Stomach smooth muscle (tissue), 2 donors: ENCODE results near the gene FANK1.

ENCODE experiments used
- H3K27ac ChIP-seq: one replicate; pipeline ENCODE4 v1.7.0; 2013; ENCODE audit warnings: mild to moderate bottlenecking, low read length, inconsistent platforms
- H3K27me3 ChIP-seq, 2 donors: one replicate each; pipeline ENCODE4 v1.7.0; 2013; ENCODE audit warnings: low read length in 2 of 2; ENCODE audit not compliant: insufficient read depth in 2 of 2, control insufficient read depth in 1 of 2
- H3K36me3 ChIP-seq, 2 donors: one replicate each; pipeline ENCODE4 v1.7.0; 2013; ENCODE audit warnings: low read length in 2 of 2; ENCODE audit not compliant: control insufficient read depth in 2 of 2, insufficient read depth in 2 of 2
- H3K4me1 ChIP-seq: one replicate; pipeline ENCODE4 v1.7.0; 2013; ENCODE audit warnings: low read length; ENCODE audit not compliant: control insufficient read depth, insufficient read depth
- H3K4me3 ChIP-seq, 2 donors: one replicate each; pipeline ENCODE4 v1.7.0; 2013; ENCODE audit warnings: low read length in 2 of 2
- H3K9ac ChIP-seq, 2 donors: one replicate each; pipeline ENCODE4 v1.7.0; 2013; ENCODE audit warnings: low read length in 2 of 2, mild to moderate bottlenecking in 1 of 2
- H3K9me3 ChIP-seq, 2 donors: one replicate each; pipeline ENCODE4 v1.7.0; 2013; ENCODE audit warnings: low read length in 2 of 2; ENCODE audit not compliant: control insufficient read depth in 2 of 2
- donor health status: healthy.
- donor health status: Pancreatic carcinoma.

FANK1 gene

DNA sequence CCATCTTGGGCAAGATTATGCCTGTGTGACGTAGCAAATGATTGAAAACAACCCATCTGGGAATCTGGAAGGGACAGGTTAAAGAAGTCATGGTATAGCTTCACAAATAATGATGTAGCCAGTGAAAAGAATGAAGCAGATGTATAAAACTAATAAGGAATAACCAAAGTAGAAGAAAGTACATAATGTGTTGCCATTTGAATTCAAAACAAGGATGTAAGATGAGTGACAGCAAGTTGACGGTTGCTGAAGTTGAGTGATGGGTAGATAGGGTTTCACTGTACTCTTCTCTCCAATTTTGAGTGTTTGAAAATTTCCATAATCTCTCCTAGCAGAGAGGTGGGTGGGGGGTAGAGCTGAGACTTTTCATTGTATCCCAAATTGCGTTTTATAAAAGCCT, 133.6 kb downstream of the FANK1 start:
- Histone ChIP-seq H3K4me1 (no peaks in the 10 kb centered on the region), H3K27me3 (no peaks in the 10 kb centered on the region), H3K9me3 (peaks cover 2 to 4% of the 10 kb centered on the region in 2 donors), H3K4me3 (no peak overlapping the region), H3K27ac (no peak overlapping the region), H3K36me3 (no peaks in the 10 kb centered on the region), H3K9ac (no peak overlapping the region)

DNA sequence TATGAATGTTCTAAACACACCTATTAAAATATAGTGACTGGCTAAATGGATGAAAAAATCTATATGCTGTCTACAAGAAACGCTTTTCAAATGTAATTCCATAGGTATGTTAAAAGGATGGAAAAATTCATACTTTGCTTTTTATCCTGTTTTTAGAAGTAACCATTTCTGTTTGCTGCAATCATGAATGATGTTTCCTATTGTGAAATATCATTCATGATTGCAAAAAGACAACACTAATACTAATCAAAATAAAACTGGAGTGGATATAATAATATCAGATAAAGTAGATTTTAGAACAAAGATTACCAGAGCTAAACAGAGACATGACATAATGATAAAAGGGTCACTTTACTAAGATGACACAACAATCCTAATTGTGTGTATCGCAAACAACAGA, 138.2 kb downstream of the FANK1 start:
- Histone ChIP-seq H3K36me3 (no peaks in the 10 kb centered on the region), H3K9me3 (peaks cover under 1 to 2% of the 10 kb centered on the region in 2 donors), H3K4me3 (no peak overlapping the region), H3K27ac (no peak overlapping the region), H3K27me3 (no peaks in the 10 kb centered on the region), H3K4me1 (no peaks in the 10 kb centered on the region), H3K9ac (no peak overlapping the region)

- H3K9ac ChIP-seq = no peak overlapping the region
- H3K27ac ChIP-seq = no peak overlapping the region
- peaks cover 0 to 2% of the 10 kb centered on the region in 2 donors for H3K9me3 ChIP-seq
- no peak overlapping the region for H3K4me3 ChIP-seq
- H3K36me3 ChIP-seq = no peaks in the 10 kb centered on the region
- no peaks in the 10 kb centered on the region for H3K27me3 ChIP-seq
- H3K4me1 ChIP-seq = peaks cover under 1% of the 10 kb centered on the region
Observed at GRCh38 chr10:126036515-126036914, 140.2 kb downstream of the FANK1 start.

DNA sequence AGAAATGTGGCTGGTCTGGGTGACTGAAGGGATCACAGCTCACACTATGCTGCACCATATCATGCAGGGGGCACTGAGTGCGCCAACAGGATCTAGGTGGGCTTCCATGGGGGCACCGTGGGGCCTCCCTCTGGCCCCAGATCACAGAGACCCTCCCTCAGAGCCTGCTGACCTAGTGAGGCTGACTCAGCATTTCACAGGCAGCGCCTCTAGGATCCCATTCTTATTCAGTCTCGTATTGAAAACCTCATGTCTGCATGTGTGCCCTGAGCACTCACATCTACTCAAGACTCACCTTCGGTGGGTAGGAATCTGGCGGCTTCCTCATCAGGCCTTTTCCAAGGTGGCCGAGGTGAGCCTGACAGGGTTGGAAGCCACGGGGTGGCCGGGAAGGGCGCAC, 141.6 kb downstream of the FANK1 start:
- Histone ChIP-seq H3K9ac (no peak overlapping the region), H3K27ac (no peak overlapping the region), H3K4me3 (no peak overlapping the region), H3K36me3 (no peaks in the 10 kb centered on the region), H3K4me1 (peaks cover 11% of the 10 kb centered on the region), H3K9me3 (peaks cover 0 to 2% of the 10 kb centered on the region in 2 donors), H3K27me3 (peaks cover 0 to 2% of the 10 kb centered on the region in 2 donors)

DNA sequence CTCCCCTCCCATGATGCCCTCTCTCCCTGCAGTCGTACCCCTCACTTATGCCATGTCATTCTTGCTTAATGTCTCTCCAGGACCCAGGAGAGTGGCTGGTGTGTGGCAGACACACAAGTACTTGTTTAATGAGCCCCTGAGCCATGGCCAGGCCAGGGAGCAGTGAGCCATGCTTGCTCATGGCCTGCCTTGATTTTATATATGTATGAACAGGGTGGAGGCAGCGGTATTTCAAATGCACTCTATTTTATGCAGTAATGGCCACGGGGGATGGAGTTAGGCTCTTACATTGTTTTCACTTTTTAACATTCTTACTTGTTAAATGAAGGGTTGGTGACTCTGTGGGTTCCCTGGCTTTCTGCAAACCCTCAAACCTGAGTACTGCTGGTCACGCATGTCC, 144.8 kb downstream of the FANK1 start:
- Histone ChIP-seq H3K9ac (no peak overlapping the region), H3K36me3 (no peaks in the 10 kb centered on the region), H3K9me3 (no peaks in the 10 kb centered on the region), H3K27ac (no peak overlapping the region), H3K4me3 (no peak overlapping the region), H3K27me3 (peaks cover 0 to 2% of the 10 kb centered on the region in 2 donors), H3K4me1 (peaks cover 11% of the 10 kb centered on the region)

DNA sequence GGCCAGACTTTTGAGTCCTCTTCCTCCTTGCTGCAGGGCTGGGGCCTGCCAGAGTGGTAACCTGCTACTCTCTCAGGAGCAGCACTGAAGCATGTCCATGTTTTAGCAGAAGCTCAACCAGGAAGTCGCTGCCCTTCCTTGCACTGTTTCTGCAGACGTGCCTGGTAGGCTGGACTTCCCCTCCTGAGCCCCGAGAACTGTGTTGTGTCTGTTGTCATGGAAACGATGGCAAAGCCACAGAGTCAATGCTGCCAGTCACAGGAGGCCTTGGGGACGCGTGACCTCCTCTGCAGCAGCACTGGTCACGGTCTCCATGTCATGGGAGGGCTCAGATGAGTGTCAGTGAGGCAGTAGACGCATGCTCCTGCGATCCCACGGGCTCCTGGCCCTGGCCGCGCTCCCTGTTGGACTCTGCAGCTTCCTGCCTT, 145.5 kb downstream of the FANK1 start:
- no peak overlapping the region for H3K9ac ChIP-seq
- H3K9me3 ChIP-seq = no peaks in the 10 kb centered on the region
- peaks cover 0 to 2% of the 10 kb centered on the region in 2 donors for H3K27me3 ChIP-seq
- H3K36me3 ChIP-seq = no peaks in the 10 kb centered on the region
- H3K27ac ChIP-seq = peak overlapping the region; percentile 24
- peaks cover 11% of the 10 kb centered on the region for H3K4me1 ChIP-seq
- H3K4me3 ChIP-seq = peak overlapping the region in 1 of 2 donors; percentile 22

DNA sequence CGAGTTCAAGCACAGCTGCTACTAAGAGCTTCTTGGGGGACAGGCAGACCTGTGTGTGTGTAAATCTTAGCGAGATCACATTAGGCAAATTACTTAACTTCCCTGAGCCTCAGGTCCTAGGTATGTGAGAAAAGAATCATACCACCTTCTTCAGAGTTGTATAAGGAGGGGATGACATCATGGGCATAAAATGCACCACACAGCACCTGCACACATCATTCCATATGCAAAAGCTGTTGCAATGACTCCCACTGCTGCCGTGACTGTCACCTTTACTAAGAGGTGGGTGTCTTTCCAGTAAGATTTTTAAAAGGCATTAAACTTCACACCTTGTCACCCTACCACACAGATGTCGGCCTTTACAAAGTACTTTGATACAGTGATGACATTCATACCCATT, 146.0 kb downstream of the FANK1 start:
- peaks cover 11% of the 10 kb centered on the region for H3K4me1 ChIP-seq
- H3K9me3 ChIP-seq = no peaks in the 10 kb centered on the region
- H3K27ac ChIP-seq = peak overlapping the region; percentile 24
- no peaks in the 10 kb centered on the region for H3K36me3 ChIP-seq
- peak overlapping the region in 1 of 2 donors; percentile 22 for H3K4me3 ChIP-seq
- H3K9ac ChIP-seq = no peak overlapping the region
- peaks cover 0 to 2% of the 10 kb centered on the region in 2 donors for H3K27me3 ChIP-seq

GRCh38 chr10:126042906-126043305, 146.5 kb downstream of the FANK1 start:
- H3K27ac ChIP-seq = no peak overlapping the region
- no peaks in the 10 kb centered on the region for H3K9me3 ChIP-seq
- H3K4me1 ChIP-seq = peaks cover 11% of the 10 kb centered on the region
- H3K27me3 ChIP-seq = peaks cover 0 to 2% of the 10 kb centered on the region in 2 donors
- no peak overlapping the region for H3K9ac ChIP-seq
- H3K36me3 ChIP-seq = no peaks in the 10 kb centered on the region
- no peak overlapping the region for H3K4me3 ChIP-seq

GRCh38 chr10:126043389-126043788, 147.0 kb downstream of the FANK1 start:
- Histone ChIP-seq H3K9ac (no peak overlapping the region), H3K27ac (no peak overlapping the region), H3K36me3 (no peaks in the 10 kb centered on the region), H3K27me3 (peaks cover 0 to 2% of the 10 kb centered on the region in 2 donors), H3K9me3 (no peaks in the 10 kb centered on the region), H3K4me3 (no peak overlapping the region), H3K4me1 (peaks cover 11% of the 10 kb centered on the region)

DNA sequence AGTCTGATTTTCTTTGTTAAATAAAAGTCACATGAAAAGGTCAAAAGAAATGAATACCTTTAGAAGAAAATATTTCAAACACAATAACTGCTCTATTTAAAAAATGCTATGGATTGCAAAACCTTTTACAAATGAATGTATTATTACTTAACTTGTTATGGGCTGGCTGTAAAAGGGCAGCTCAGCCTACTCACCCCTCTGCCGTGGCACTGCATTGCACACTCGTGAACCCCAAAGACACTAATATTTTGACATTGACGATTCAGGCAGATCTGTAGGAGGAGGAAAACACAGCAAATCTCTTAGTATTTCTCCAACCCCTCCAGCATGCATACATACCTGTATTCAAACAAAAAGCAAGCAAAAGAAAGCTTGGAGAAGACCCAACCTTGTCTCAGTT, 149.5 kb downstream of the FANK1 start:
- H3K36me3 ChIP-seq = no peaks in the 10 kb centered on the region
- peaks cover 0 to 2% of the 10 kb centered on the region in 2 donors for H3K27me3 ChIP-seq
- H3K9me3 ChIP-seq = no peaks in the 10 kb centered on the region
- H3K4me1 ChIP-seq = peaks cover 16% of the 10 kb centered on the region
- H3K9ac ChIP-seq = no peak overlapping the region
- no peak overlapping the region for H3K27ac ChIP-seq
- no peak overlapping the region for H3K4me3 ChIP-seq

DNA sequence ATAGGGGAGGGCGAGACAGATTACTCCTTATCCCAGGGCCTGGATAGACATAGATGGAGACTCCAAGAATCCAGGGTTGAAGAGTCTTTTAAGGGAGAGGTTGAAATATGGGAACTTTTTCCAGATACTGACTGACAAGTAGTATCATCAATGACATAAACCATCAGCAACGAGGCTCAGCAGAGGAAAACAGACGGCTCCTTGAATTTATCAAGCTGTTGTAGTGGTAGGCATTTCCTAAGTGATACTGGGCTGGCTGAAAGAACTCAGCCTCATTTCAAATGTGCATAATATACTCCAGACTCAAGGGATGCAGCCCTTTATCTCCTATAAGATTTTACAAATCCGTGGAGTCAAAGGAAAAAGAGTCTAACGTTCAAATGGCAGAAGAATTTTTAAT, 150.5 kb downstream of the FANK1 start:
- H3K9ac ChIP-seq = no peak overlapping the region
- H3K4me1 ChIP-seq = peaks cover 13% of the 10 kb centered on the region
- peaks cover 0 to 2% of the 10 kb centered on the region in 2 donors for H3K27me3 ChIP-seq
- H3K9me3 ChIP-seq = no peaks in the 10 kb centered on the region
- no peak overlapping the region for H3K27ac ChIP-seq
- no peak overlapping the region for H3K4me3 ChIP-seq
- no peaks in the 10 kb centered on the region for H3K36me3 ChIP-seq
